CD4-positive, alpha-beta T cell (primary cell): ENCODE data around the gene ANO6. TPM values are rescaled to one million over a fixed set of nuclear protein-coding genes. Genes with fewer than 3 reads are reported as not detected.

Source experiments
- ATAC-seq: fragments of 200-7000 bp; cut with Tn5 transposase; one replicate; pipeline ENCODE4 v1.10.0; 2022; ENCODE audit warnings: mild to moderate bottlenecking; ENCODE audit not compliant: poor library complexity
- CTCF ChIA-PET: fragments of 350-600 bp; sonication (Branson Sonifier 250); formaldehyde crosslinking; loops from one replicate; lab custom pipeline; 2021; ENCODE audit warnings: antibody characterized with exemption, inconsistent platforms; lab: Charles Lee
- POLR2A ChIA-PET: fragments of 350-600 bp; sonication (Branson Sonifier 250); formaldehyde crosslinking; loops from one replicate; lab custom pipeline; 2021; ENCODE audit warnings: antibody characterized with exemption, inconsistent platforms; lab: Charles Lee
- DNase-seq, 14 experiments: peaks; one replicate each; pipeline ENCODE4 v3.0.0-alpha.2; 2013 to 2020; ENCODE audit warnings: mixed read lengths in 2 of 14
- H3K27ac ChIP-seq, 2 donors: one replicate each; pipeline versions ENCODE4 v1.5.1 to v1.7.0; 2013; ENCODE audit warnings: low read length in 2 of 2, low read depth in 1 of 2, mild to moderate bottlenecking in 1 of 2
- H3K27me3 ChIP-seq, 2 experiments: 1 replicate in 1 of 2; 2 replicates in 1 of 2; pipeline versions ENCODE4 v1.6.1 to v1.7.0; 2013; ENCODE audit warnings: low read length in 2 of 2, control low read depth in 1 of 2, mild to moderate bottlenecking in 1 of 2, moderate library complexity in 1 of 2; ENCODE audit not compliant: insufficient read depth in 2 of 2, control insufficient read depth in 1 of 2
- H3K36me3 ChIP-seq: one replicate; pipeline ENCODE4 v1.6.1; 2013; ENCODE audit warnings: low read length, control low read depth; ENCODE audit not compliant: insufficient read depth
- H3K4me1 ChIP-seq: one replicate; pipeline ENCODE4 v1.6.1; 2013; ENCODE audit warnings: low read length, control low read depth; ENCODE audit not compliant: insufficient read depth
- H3K4me3 ChIP-seq: one replicate; pipeline ENCODE4 v1.5.1; 2013; ENCODE audit warnings: mild to moderate bottlenecking, low read length, moderate library complexity
- H3K9me3 ChIP-seq, 2 experiments: 1 replicate in 1 of 2; 2 replicates in 1 of 2; pipeline versions ENCODE4 v1.6.1 to v1.7.0; 2013; ENCODE audit warnings: low read length in 2 of 2, mild to moderate bottlenecking in 2 of 2, control low read depth in 1 of 2, moderate library complexity in 1 of 2; ENCODE audit not compliant: control insufficient read depth in 1 of 2, insufficient read depth in 1 of 2
- H3K27ac Mint-ChIP-seq: one replicate; pipeline ENCODE4 v1.8.0; 2020; ENCODE audit warnings: mixed read lengths
- H3K27me3 Mint-ChIP-seq: one replicate; pipeline ENCODE4 v1.8.0; 2021; ENCODE audit warnings: mixed read lengths
- H3K36me3 Mint-ChIP-seq: one replicate; pipeline ENCODE4 v1.8.0; 2021; ENCODE audit warnings: low read depth, mixed read lengths
- H3K4me1 Mint-ChIP-seq: one replicate; pipeline ENCODE4 v1.8.0; 2021; ENCODE audit warnings: low read depth, mixed read lengths
- H3K4me3 Mint-ChIP-seq: one replicate; pipeline ENCODE4 v1.8.0; 2020; ENCODE audit warnings: mild to moderate bottlenecking, mixed read lengths
- H3K9me3 Mint-ChIP-seq: one replicate; pipeline ENCODE4 v1.8.0; 2020; ENCODE audit warnings: mixed read lengths
- intact Hi-C, 2 experiments: fragments of 100-400 bp; cut with DNase I in 1 of 2; cut with micrococcal nuclease in 1 of 2; formaldehyde crosslinking; loops; one replicate each; pipeline versions ENCODE4 v1.15.1 to v1.9.0; 2023 to 2025; cut with DNase I, micrococcal nuclease
- total RNA-seq, 174 experiments: library from RNA in 2 of 174; stranded (reverse) in 2 of 174; gene quantifications; one replicate each; pipeline ENCODE4 v1.2.3 and lab custom pipeline; 2021 to 2026
- TF ChIP-seq, protein P1 (sequence below): fragments of 200-600 bp; IDR thresholded peaks from one replicate; pipeline ENCODE4 v1.8.0; 2022; ENCODE audit warnings: antibody characterized with exemption, mild to moderate bottlenecking

Gene ANO6
- total RNA-seq, 2 experiments from 2014 or later: 11.6 to 11.7 TPM

DNA sequence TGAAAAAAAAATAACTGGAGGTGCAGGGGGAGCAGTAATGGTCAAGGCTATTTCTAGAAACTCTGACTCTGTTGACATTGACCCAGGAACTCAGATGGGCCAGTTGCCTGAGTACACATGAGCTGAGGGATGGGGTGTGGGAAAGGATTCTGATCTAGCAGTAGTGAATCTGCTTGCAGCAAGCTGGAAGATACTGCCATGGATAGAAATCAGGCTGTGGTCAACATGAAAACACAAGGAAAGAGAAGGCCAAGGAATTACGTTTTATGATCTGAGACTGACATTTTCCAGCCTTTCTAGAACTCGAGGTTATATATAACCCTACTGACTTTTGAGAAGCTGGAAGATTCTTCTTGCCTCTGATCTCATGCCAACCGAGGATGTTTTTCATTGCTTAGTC lies 90.0 kb downstream of the ANO6 start:
- Mint-ChIP-seq H3K4me1 (no peaks in the 10 kb centered on the region), H3K36me3 (peaks cover 25% of the 10 kb centered on the region), H3K4me3 (no peak overlapping the region), H3K27ac (no peak overlapping the region), H3K27me3 (no peaks in the 10 kb centered on the region), H3K9me3 (no peaks in the 10 kb centered on the region)
- Histone ChIP-seq H3K27ac (no peak overlapping the region), H3K36me3 (peaks cover 9% of the 10 kb centered on the region), H3K4me3 (no peak overlapping the region), H3K9me3 (no peaks in the 10 kb centered on the region), H3K4me1 (no peaks in the 10 kb centered on the region), H3K27me3 (no peaks in the 10 kb centered on the region)
- ATAC-seq (no peak), DNase-seq (no peak)
- ChIA-PET POLR2A (no interaction called here), CTCF (no interaction called here)
- intact Hi-C loops: no loop called here
- TF ChIP-seq, protein P1, sequence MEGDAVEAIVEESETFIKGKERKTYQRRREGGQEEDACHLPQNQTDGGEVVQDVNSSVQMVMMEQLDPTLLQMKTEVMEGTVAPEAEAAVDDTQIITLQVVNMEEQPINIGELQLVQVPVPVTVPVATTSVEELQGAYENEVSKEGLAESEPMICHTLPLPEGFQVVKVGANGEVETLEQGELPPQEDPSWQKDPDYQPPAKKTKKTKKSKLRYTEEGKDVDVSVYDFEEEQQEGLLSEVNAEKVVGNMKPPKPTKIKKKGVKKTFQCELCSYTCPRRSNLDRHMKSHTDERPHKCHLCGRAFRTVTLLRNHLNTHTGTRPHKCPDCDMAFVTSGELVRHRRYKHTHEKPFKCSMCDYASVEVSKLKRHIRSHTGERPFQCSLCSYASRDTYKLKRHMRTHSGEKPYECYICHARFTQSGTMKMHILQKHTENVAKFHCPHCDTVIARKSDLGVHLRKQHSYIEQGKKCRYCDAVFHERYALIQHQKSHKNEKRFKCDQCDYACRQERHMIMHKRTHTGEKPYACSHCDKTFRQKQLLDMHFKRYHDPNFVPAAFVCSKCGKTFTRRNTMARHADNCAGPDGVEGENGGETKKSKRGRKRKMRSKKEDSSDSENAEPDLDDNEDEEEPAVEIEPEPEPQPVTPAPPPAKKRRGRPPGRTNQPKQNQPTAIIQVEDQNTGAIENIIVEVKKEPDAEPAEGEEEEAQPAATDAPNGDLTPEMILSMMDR: no peak

DNA sequence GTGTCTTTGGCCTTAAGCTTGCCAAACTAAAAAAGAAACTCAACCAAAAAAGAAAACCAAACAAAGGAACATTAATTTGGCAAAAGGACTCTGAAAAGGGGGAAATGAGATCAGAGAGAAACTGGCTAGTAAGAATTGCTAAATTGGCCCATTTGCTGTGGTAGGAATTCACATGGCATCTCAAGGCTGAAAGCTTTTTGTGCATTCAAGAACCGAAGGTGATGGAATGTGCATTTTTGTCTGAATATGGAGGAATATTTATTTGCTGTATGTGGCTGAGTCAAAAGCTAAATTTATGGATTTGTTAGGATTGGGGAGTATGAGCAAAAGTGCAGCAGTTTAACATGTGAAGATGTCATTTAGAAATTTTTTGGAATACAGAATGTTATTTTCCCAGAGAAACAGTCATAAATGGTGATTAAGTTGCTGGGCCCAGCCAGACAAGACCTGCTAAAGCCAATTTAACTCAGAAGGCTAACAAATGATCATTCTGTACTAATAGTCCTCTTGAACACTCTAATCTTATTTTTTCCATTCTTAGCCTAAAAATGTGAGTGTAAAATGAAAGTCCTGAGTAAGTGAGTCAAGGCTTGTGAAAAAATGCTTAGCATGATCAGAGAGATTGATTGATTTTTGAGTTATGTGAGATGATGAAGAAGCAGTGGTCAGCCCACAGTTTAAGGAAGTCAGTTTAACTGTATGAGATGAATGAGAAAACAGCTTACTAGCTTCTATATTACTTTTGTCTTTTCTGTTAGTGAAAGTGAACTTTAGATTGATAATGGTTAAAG lies 94.1 kb downstream of the ANO6 start:
- no peaks in the 10 kb centered on the region for H3K27me3 ChIP-seq
- H3K4me3 ChIP-seq: no peak overlapping the region
- Mint-ChIP-seq H3K9me3 (no peaks in the 10 kb centered on the region), H3K4me3 (no peak overlapping the region), H3K4me1 (peaks cover 7% of the 10 kb centered on the region), H3K27ac (no peak overlapping the region), H3K27me3 (no peaks in the 10 kb centered on the region), H3K36me3 (peaks cover 22% of the 10 kb centered on the region)
- CTCF ChIA-PET: no interaction called here
- no peak overlapping the region for H3K27ac ChIP-seq
- H3K4me1 ChIP-seq: no peaks in the 10 kb centered on the region
- no peaks in the 10 kb centered on the region for H3K9me3 ChIP-seq
- H3K36me3 ChIP-seq: peaks cover 8% of the 10 kb centered on the region
- DNase-seq: no peak
- no peak for ATAC-seq
- POLR2A ChIA-PET: interaction anchor here (0.6 to 0.9 kb wide), 2 partner anchors 18 to 1492 kb away, joined by 3 to 4 read pairs; no protein-coding TSS in a partner anchor
- TF ChIP-seq, protein P1: no peak
- intact Hi-C loops: no loop called here

DNA sequence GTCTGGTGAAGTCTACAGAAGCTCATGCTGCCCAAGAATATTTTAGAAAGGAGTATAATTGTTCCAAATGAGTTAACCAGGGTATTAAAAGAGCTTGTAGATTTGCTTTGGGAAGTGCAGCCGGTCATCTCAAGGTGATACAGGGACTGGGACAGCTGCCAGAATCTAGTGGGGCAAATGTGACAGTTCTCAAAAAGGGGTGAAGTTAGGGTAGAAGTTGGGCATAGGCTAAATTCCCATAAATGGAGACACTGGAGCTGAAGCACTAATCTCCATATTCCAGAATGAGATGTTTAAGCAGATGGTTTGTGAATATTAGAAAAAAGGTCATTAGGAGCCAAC lies 94.7 kb downstream of the ANO6 start:
- Mint-ChIP-seq H3K4me1 (peaks cover 7% of the 10 kb centered on the region), H3K36me3 (peaks cover 23% of the 10 kb centered on the region), H3K9me3 (no peaks in the 10 kb centered on the region), H3K27ac (no peak overlapping the region), H3K4me3 (no peak overlapping the region), H3K27me3 (no peaks in the 10 kb centered on the region)
- ATAC-seq (no peak), DNase-seq (no peak)
- no peaks in the 10 kb centered on the region for H3K4me1 ChIP-seq
- TF ChIP-seq, protein P1: no peak
- intact Hi-C loops: no loop called here
- H3K4me3 ChIP-seq: no peak overlapping the region
- H3K27ac ChIP-seq: no peak overlapping the region
- ChIA-PET POLR2A (no interaction called here), CTCF (no interaction called here)
- H3K27me3 ChIP-seq: no peaks in the 10 kb centered on the region
- peaks cover 5% of the 10 kb centered on the region for H3K36me3 ChIP-seq
- H3K9me3 ChIP-seq: no peaks in the 10 kb centered on the region
